SW480 (cell line): ENCODE data around the gene SP2.
"Not testable (repeated sequence)": the region's sequence is repeated elsewhere in the genome, so short reads cannot be mapped to it uniquely, and the experiment has no call there.

ENCODE experiments used
- DNase-seq: peaks from one replicate; pipeline ENCODE4 v3.0.0-alpha.2; 2016; ENCODE audit warnings: low spot score

SP2 gene

DNA sequence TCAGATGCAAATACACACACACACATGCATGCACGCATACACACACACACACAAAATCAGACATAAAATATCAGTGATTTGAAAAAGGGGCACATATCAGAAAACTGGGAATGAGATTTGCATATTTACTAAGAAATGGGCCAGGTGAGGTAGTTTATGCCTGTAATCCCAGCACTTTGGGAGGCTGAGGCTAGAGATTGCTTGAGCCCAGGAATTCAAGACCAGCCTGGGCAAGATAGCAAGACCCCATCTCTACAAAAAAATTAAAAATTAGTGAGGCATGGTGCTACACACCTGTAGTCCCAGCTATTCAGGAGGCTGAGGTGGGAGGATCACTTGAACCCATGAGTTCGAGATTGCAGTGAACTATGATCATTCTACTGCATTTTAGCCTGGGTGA lies 23.0 kb downstream of the SP2 start:
- no peak for DNase-seq

DNA sequence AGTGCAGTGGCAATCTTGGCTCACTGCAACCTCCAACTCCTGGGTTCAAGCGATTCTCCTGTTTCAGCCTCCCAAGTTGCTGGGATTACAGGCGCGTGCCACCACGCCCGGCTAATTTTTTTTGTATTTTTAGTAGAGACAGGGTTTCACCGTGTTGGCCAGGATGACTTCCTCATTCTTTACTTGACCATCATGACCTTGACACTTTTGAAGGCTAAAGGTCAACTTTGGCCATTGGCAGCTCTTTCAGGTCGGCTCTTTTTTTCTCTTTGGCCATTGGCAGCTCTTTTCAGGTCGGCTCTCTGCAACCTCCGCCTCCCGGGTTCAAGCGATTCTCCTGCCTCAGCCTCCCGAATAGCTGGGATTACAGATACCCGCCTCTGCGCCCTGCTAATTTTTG lies 23.9 kb downstream of the SP2 start:
- not testable (repeated sequence) for DNase-seq

DNA sequence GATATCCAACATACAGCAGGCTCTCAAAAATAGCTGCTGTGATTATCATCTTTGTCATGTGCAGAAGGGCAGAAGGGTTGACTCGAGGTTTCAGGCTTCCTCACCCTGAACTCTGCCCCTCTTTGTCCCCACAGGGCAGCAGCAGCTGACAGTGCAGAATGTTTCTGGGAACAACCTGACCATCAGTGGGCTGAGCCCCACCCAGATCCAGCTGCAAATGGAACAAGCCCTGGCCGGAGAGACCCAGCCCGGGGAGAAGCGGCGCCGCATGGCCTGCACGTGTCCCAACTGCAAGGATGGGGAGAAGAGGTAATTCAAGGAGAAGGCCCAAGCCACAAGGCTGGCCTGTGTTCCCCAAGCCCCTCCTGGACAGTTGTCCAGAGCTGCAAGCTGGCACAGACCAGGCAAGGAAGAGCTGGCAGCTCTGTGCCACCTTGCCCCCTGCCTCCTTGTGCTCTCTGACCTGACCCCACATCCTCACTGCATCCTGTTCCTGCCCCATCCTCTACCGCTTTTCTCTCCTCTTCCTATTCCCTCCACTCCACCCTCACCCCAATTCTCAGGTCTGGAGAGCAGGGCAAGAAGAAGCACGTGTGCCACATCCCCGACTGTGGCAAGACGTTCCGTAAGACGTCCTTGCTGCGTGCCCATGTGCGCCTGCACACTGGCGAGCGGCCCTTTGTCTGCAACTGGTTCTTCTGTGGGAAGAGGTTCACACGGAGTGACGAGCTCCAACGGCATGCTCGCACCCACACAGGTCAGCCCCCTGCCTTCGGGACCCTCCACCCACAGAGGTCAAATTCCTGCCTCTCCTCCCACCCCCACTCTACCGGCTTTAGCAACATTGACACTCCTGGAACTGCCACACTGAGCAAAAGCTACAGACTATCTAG lies 29.0 kb downstream of the SP2 start:
- DNase-seq, result no peak

DNA sequence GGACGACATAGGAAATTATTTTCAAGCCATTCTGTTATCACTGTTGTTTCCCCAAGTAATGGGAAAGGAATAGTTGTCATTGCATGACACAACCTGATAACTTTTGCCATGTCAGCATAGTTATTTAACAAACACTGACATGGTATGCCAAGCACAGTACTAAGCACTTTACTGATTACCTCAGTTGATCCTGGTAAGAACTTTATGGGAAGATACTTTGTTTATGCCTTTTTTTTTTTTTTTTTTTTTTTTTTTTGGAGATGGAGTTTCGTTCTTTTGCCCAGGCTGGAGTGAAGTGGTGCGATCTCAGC lies 29.6 kb downstream of the SP2 start:
- no peak for DNase-seq

DNA sequence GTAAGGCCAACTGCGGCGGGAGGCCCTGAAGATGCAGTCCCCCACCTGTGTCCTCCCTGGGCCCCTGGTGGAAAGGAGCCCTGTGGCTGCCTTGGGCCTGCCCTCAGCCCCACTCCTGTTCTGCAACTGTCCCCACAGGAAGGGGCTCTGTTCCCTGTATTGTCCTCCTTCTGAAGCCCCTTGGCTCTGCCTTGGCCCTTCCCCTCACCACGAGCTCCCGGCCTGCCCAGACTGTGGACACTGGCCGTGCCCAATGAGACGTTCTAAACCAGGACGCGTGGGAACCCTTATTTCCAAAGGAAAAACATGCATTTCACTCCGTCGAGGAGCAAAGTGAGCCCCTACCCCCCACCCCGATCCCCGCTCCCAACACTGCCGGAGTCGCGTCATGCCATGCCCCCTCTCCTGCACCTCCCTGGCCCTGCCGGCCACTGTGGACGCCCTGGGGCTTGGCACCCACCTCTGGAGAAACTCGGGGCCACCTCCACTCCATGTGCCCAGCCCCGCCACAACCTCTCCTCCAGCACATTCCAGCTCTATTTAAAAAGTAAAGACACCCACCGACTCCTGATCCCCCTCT lies 31.9 kb downstream of the SP2 start:
- DNase-seq, result no peak

DNA sequence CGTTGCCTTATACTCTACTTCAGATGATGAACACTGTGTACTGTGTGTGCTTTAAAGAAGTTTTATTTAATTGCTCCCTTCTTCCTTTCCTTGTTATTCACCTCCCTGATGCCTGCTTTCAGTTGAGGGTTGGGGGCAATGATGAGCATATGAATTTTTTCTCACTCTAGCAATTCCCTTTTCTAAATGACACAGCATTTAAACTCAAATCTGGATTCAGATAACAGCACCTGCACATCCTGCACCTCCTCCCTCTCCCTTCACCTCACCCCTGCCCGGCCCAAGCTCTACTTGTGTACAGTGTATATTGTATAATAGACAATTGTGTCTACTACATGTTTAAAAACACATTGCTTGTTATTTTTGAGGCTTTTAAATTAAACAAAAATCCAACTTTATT lies 32.4 kb downstream of the SP2 start:
- DNase-seq, result no peak

DNA sequence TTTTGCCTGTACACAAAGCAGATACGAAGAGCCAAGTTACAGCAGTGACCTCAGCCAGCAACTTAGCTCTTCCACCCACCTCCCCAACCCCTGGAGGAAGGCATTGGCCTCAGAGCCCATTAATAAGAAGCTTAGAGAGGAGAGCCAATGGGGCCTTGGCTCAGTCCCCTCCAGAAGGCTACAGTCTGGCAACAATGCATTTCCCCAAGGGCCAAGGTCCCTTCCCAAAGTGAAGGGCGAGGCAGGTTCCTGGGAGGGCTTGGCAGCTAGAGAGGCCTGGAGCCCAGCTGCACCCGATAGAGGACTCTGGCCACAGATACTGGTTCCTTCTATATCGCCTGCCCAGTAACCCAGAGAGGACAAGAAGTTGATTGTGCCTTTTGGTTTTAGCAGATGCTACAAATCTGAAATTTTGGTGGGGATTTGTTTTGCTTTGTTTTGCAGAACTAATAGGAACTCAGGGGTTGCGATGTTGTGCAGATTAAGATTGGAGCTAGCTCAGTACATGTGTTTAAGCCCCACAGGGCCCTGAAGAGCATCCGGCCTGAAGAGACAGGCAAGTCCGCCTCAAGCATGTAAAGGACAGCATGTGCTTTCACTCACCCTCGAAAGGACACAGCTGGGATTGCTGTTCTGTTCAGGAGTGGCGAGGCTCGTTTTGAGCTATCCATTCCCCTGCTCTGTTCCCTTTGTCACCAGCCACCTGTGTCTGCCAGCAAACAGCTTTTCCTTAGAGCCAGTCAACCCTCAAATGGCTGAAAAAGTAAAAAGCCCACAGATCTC lies 33.4 kb downstream of the SP2 start:
- no peak for DNase-seq

DNA sequence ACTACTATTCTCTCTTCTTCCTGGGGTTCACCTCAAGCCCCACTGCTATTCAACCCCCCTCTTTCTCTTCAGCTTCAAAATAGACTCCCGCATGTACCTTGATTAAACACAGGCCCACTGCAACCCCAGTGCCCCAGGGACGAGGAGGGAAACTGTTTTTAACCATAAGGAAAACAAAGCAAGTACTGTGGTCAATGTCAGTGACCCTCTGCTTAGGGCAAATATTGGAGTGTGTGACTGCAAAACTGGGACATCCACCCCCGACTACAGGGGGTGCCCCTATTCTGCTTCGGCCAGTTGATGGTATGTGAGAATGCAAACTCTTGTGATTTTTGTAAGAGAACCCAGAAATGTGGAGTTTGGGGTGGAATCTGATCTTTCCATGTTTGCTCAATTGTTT lies 35.8 kb downstream of the SP2 start:
- no peak for DNase-seq

DNA sequence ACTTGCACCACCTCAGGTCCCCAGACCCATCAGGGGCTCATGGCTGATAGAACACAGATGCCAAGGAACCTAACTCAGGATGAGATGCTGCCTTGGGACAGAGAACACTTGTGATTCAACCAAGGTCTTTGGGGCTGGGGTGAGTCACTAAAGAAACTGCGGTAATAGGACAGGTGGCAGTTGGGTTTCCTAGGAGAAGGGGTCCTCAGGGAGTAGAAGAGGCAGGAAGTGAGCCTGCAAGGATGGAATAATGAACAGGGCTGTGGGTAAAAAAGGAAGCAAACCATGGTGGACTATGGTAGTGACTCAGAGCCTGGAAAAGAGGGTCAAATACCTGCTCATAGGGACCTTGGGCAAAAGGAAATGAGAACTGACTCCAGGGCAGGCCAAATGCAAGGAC lies 38.8 kb downstream of the SP2 start:
- no peak for DNase-seq

DNA sequence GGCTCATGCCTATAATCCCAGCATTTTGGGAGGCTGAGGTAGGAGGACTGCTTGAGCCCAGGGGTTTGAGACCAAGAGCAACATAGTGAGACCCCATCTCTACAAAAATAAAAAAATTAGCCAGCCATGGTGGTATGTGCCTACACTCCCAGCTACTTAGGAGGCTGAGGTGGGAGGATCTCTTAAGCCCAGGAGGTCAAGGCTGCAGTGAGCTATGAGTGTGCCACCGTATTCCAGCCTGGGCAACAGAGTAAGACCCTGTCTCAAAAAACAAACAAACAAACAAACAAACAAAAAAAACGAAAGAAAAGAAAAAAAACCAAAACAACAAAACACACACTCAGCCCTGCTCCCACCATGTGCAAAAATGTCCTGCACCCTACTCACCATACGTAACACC lies 39.4 kb downstream of the SP2 start:
- DNase-seq, result not testable (repeated sequence)

DNA sequence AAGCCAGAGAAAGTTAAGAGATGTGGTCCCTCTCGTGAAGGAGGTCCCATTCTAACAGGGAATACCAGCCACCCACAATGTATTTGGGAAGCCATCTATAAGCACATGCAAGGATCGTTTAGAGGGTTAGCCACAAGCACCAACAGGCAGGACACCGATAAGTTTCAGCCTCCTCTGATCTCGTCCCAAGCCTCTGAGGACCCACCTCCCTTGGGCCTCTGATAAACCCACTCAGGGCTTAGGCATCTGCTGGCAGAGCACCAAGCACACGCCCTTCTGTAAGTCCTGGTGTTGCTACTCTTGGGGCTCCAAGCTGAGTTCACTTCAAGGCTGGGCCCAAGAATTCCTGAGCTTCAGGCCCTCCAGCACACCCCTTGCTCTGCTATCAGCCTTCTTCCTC lies 39.9 kb downstream of the SP2 start:
- DNase-seq, result peak; percentile 84

DNA sequence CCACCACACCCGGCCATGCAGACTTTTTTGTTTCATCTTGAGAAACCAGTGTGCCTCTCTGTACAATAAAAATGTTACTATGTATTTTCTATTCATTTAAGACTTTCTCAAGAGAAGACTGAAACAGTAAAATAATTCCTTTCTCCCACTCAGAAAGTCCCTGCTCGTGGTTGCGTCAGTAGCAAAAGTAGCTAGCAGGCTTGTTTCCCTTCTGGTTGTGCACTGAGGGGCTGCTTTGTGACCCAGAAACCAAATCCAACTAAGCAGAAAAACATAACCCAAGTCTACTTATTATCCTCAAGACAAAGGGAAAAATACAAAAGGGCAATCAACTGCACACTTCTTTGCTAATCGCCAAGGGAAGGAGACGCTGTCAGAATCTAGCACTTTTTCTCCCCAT lies 41.9 kb downstream of the SP2 start:
- no peak for DNase-seq

DNA sequence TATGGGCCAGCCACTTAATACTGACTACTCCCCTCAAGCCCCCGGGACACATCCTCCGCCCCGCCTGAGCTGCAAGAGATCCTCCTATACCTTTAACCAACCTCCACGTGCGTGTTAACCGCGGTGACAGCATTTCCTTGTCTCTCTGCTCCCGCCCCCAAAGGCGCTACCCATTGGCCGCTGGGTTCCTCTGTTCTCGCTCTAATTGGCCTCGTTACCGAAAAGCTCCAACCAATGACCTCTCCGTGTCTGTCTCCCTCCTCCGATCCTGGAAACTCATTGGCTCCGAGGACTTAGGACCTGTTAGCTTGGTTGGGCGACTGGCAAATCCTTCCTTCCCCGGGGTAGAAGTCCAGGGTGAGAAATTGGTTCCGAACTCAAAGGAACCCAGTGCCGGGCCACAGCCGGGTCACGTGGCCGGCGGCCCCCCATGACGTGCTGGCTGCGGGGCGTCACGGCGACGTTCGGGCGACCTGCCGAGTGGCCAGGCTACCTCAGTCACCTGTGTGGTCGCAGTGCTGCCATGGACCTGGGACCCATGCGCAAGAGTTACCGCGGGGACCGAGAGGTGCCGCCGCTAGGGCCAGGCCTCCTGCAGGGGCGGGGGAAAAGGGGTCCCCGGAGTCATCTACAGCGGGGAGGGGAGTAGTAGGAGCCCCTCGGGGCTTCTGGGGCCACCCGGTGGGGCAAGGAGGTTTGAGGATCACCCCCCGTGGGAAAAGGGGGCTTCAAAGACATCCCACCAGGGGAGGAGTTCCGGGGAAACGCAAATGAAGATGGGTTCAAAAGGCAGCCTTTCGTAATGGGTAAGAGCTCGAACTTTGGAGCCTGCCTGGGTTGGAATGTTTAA lies 45.4 kb downstream of the SP2 start, which contains the start of gene PNPO:
Gene PNPO (plus strand): TSS at position 326 of the 850 bp plus-strand sequence. CDS start 105 bp downstream, at position 431.
- DNase-seq, result peak; percentile 98

DNA sequence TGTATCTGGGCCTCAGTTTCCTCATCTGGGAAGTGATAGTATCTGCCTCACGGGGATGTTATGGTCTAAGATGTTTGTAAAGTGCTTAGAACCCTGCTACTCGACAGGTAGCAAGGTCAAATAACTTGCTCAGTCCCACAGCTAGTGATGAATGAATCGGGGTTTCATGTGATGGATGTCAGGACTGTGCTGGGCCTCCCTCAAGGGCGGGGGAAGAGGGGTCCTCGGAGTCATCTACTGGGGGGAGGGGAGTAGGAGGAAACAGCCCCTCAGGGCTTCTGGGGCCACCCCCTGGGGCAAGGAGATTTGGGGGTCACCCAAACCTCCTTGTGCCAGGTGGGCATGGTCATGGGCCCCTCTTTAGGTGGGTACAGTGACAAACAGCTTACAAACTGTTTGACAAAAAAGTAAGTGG lies 46.1 kb downstream of the SP2 start:
- DNase-seq, result no peak

DNA sequence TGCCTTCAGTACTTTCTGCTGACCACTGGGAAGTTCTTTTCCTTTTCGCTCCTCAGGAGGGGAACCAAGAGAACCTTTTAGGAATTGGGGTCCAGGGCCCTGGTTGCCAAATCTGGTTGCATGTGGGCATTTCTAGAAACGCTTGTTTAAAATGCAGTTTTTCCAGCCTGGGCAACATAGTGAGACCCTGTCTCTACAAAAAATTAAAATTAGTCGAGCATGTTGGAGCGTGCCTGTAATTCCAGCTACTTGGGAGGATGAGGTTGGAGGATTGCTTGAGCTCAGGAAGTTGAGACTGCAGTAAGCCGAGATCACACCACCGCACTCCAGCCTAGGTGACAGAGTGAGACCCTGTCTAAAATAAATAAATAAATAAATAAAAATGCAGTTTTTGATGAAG lies 46.5 kb downstream of the SP2 start:
- DNase-seq, result no peak

DNA sequence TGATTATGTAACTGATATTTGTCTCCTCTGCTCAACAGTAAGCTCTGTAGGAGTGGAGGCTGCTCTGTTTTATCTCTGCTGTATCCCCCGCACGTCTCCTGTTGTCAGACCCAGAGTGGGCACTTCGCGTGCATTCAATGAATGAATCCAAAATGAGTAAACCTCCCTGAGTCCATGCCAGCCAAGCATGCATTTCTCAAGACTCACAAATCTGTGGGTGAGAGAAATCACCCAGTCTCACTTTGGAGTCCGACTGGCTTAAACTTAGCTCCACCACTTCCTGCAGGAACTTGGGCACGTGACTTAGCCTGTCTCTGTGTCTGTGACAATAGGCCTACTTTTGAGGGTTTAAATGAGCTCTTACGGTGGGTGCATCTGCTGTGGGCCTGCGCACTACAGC lies 49.0 kb downstream of the SP2 start:
- DNase-seq, result no peak

DNA sequence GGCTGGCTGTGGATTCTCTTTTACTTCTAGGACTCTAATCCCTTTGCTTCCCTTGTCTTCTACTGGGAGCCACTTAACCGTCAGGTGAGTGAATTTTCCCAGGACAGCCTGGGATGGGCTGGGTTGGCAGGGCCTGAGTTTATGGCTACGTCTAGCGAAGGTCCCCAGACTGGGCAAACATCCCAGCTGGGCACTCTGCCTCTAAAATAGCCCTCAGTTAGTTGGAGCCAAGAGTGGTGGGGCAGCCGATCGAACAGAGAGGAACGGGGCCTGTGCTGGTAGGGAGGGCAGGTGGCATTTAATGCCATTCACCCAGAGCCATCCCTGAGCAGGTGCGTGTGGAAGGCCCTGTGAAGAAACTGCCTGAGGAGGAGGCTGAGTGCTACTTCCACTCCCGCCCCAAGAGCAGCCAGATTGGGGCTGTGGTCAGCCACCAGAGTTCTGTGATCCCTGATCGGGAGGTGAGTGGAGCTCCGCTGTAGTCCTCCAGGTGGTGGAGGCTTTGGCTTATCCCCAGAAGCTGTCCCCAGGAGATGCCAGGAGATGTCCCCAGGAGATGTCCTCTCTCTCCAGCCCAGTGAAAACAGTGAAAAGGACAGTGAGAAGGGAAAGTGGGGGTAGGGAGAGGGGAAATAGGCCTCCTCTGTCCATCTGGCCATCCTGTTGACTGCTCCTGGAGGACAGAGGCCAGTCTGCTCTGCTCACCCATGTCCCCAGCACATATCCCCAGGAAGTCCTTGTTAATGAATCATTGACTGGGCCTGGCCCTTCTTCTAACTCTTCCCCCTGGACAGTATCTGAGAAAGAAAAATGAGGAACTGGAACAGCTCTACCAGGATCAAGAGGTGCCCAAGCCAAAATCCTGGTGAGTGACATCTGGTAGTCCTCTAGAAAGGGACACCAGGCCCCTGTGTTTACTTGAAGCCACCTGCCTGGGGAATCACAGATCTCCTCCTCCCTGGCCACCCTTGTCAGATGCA lies 49.8 kb downstream of the SP2 start:
- no peak for DNase-seq

DNA sequence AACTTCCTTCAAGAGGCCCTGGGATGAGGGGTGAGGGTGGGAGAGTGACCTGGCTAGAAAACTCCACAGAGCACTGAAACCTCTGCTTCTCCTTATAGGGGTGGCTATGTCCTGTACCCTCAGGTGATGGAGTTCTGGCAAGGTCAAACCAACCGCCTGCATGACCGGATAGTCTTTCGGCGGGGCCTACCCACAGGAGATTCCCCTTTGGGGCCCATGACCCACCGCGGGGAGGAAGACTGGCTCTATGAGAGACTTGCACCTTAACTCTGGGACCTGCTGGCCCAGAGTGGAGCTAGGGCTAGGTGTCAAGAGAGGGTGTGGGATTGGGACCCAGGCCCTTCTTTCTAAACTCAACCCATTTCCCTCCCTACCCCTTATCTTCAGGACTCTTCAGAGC lies 50.5 kb downstream of the SP2 start:
- no peak for DNase-seq

DNA sequence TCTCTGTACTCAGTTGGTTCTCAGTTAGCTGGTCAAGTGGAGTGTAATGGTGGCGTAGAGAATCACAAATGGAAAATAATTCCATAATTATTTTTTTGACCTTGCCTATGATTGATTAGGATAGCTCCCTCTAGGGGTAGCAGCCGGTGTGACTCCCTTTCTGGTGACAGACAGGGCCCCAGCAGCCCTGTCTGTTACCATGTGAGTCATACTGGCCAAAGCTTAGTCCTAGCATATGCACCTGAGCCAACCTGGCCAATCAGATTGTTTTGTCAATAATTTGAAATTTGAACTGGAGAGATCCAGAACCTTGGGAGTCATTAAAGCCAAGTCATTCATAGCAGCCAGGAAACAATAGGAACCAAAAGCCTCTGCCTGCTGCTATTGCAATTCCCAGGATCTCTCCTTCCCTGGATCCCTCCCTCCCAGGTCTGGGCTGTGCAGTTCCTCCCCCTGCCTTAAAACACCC lies 50.9 kb downstream of the SP2 start:
- peak; percentile 94 for DNase-seq

DNA sequence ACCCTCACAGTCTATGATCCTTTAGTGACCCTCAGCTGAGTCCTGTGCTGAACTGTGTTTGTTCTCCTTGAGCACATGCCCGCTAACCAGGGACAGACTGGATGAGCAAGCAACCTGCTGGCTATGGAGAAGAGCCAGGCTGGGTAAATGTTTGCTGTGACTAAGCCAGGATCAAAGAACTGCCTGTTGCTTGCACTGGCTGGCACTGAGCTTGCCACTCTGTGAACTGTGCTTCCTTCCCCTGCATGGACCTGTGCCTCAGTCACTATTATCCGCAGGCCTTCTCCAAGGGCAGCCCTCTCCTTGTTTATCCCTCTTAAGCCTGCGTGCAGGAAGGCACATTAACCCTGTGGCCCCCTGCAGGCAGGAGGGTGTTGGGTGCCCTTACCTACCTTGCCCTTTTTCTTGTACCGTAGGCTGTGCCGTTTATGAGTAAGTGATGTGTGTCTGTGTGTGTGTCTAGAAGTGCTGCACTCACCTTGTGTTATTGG lies 52.7 kb downstream of the SP2 start:
- DNase-seq, result no peak
